H1 (cell line): ENCODE results near the gene INPPL1. TPM values are rescaled to one million over a fixed set of nuclear protein-coding genes. Genes with fewer than 3 reads are reported as not detected.

Source experiments
- BACH1 ChIP-seq: IDR thresholded peaks from 2 replicates; pipeline ENCODE4 v1.6.1; 2012; ENCODE audit warnings: low read length, improper control_type of control experiment
- CHD2 ChIP-seq: IDR thresholded peaks from 2 replicates; pipeline ENCODE4 v1.6.1; 2012; ENCODE audit warnings: low read length, improper control_type of control experiment
- GABPA ChIP-seq: IDR thresholded peaks from 2 replicates; pipeline ENCODE4 v1.6.1; 2011; ENCODE audit warnings: mild to moderate bottlenecking, low read length, moderate library complexity, borderline replicate concordance; ENCODE audit not compliant: insufficient read depth
- JUND ChIP-seq: IDR thresholded peaks from 2 replicates; pipeline ENCODE4 v1.6.1; 2011; ENCODE audit warnings: mild to moderate bottlenecking, improper control_type of control experiment, low read length
- RAD21 ChIP-seq, 2 experiments: IDR thresholded peaks in 1 of 2; conservative IDR thresholded peaks in 1 of 2; 2 replicates each; pipeline ENCODE4 v1.6.1; 2011; ENCODE audit warnings: low read depth in 2 of 2, low read length in 2 of 2, improper control_type of control experiment in 1 of 2, inconsistent platforms in 1 of 2, mild to moderate bottlenecking in 1 of 2, moderate library complexity in 1 of 2
- TBP ChIP-seq: IDR thresholded peaks from 2 replicates; pipeline ENCODE4 v1.6.1; 2011; ENCODE audit warnings: low read depth, low read length, improper control_type of control experiment
- polyA plus RNA-seq, 7 experiments: library from polyadenylated mRNA; depleted of rRNA in 3 of 7; stranded (reverse) in 5 of 7; unstranded in 2 of 7; fragments of >200 nt in 5 of 7; fragments of 200-250 nt in 2 of 7; gene quantifications; 1 replicate in 5 of 7; 2 replicates in 1 of 7; 4 replicates in 1 of 7; pipeline versions ENCODE4 v1.2.1 to v1.2.3, GENCODE V29; 2011 to 2013; ENCODE audit warnings: missing spikeins in 2 of 7, mixed read lengths in 2 of 7
- total RNA-seq: library from RNA; stranded (reverse); fragmentation: NEBNext Ultra II Directional; extraction: Animal tissue kit (Norgen Biotek cat#: 25700); gene quantifications from 2 replicates; pipeline ENCODE4 v1.2.1, GENCODE V29; 2021

INPPL1 gene
- total and polyA plus RNA-seq, 2 of the 8 experiments (the other 6 are each of a cell fraction or from before 2014, with no cell fraction given): 54.5 to 79.5 TPM

- TF ChIP-seq CHD2: no peak
- TF ChIP-seq TBP: no peak
- TF ChIP-seq RAD21 (IDR thresholded peaks at IDR 0.05 in 1 of 2, conservative IDR thresholded peaks at IDR 0.05 in 1 of 2; ENCODE audit: low read depth in 2 of 2, low read length in 2 of 2): no peak
- no peak for TF ChIP-seq GABPA
- no peak for TF ChIP-seq JUND
- no peak for TF ChIP-seq BACH1
These were observed 16.8 kb downstream of the INPPL1 start (continued) for GRCh38 chr11:72241291-72241781.
